HG02571 (cell line): ENCODE measurements around the gene ANKS1A.
"Not testable (repeated sequence)": the region's sequence is repeated elsewhere in the genome, so short reads cannot be mapped to it uniquely, and the experiment has no call there.

ENCODE experiments used
- ATAC-seq: cut with Tn5 transposase; IDR thresholded peaks from one replicate; pipeline ENCODE4 v1.9.1; 2021; ENCODE audit warnings: mild to moderate bottlenecking, moderate library complexity; ENCODE audit not compliant: unreplicated experiment

Gene ANKS1A

DNA sequence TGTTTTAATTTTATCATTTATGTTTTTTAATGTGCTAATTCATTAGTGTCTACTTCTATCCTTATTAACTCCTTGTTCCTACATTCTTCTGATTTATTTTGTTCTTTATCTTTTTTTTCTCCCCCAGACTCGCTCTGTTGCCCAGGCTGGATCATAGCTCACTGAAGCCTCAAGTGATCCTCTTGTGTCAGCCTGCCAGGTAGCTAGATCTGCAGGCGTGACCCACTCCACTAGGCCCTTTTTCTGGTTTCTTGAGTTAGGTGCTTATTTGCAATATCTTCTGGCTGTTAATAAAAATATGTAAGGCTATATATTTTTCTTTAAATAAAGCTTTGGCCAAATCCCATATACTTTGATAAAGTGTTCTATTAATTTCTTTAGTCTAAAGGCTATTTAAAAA, 4.1 kb upstream of the ANKS1A start:
- no peak for ATAC-seq

- ATAC-seq, result not testable (repeated sequence)
Observed at GRCh38 chr6:34885837-34886236, 3.2 kb upstream of the ANKS1A start.

DNA sequence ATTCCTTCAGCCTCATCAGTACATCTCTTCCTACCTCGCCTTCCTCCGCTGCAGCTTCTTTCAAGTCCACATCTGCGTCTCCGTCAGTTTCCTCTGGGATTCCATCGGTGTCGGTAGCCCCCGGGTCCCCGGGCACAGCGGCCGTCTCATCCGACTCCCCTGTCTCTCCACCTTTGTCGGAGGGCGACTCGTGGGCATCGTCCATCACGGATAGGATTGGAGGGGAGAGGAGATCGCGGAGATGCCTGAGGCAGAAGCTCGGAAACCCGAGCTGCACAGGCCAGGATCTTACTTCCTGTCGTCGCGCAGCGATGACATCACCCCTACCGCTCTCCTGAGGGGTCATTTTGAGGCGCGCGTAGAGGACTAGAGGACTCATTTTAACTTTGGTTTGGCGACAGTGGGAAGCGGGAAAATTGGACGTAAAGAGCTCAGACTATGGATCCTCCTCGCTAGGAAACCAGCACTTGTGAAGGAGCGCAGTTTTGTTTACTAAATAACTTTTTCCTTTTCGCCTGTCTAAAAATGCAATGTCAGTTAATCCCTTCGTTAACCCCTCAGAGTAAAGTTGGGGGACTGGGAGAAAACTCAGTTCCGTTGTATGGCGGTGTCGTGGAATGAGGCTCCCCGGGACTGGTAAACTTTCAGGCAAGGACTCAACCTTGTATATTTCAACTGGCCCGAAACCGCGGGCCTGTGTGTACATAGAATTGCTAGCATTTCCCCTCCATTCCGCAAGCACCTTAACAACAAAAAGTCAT, 1.1 kb upstream of the ANKS1A start, which contains the start of gene TAF11:
Gene TAF11 (minus strand): TSS at position 290 of the 761 bp plus-strand sequence. CDS start 85 bp downstream, at position 205.
- ATAC-seq, result peak; percentile 68

DNA sequence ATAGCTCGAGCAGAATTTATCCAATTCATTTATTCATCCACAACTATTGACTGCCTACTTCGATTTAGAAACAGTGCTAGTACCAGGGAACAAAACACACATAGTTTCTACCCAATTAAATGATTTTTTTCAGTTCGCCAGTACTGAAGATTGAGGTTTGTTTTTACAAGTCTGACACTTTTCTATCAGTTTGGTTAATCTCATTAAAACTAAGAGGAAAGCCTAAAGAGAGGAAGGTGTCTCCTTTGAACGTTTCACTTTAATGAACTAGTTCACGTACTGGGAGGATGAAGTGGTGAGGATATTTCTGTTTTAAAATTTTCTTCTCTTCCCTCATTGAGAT, 570 bp upstream of the ANKS1A start:
- ATAC-seq, result no peak

- ATAC-seq, result no peak
Observed at GRCh38 chr6:34890533-34890925, 1.5 kb downstream of the ANKS1A start.

DNA sequence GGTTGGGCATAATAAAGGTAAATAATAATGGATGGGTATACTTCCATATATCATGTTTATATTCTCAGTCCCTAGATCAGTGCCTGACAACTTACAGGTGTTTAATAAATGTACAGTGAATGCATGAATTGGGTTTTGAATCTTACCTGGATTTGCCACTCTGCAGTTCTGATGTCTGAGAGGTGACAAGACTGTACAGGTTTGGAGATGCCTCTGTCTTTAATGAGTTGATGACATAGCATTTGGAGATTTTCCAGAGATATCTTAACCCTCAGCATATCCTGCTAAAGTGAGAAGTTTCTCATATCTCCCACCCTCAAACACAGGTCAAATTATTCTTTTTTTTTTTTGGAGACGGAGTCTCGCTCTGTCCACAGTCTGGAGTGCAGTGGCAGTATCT, 2.2 kb downstream of the ANKS1A start:
- no peak for ATAC-seq

GRCh38 chr6:34894693-34895092, 5.6 kb downstream of the ANKS1A start:
- ATAC-seq, result no peak

- ATAC-seq, result no peak
Observed at GRCh38 chr6:34897130-34897529, 8.1 kb downstream of the ANKS1A start.

GRCh38 chr6:34897716-34898115, 8.7 kb downstream of the ANKS1A start:
- no peak for ATAC-seq

DNA sequence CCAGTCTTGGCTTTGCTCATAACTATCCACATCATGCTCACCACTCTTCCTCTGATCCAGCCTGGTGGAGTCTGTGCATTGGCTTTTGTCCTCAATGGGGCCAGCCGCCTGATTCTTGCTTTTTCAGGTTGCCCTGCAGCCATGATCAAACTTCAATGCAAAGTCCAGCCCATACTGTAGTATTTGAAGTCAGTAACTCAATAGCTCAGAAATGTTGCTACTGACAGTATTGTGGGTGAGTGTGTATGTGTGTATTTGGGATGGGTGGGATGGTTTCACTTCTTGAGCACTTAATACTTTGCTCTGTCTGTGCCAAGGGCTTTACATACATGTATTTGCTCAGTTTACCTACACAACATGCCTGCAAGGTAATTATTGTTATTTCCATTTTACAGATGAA, 10.7 kb downstream of the ANKS1A start:
- ATAC-seq, result not testable (repeated sequence)

DNA sequence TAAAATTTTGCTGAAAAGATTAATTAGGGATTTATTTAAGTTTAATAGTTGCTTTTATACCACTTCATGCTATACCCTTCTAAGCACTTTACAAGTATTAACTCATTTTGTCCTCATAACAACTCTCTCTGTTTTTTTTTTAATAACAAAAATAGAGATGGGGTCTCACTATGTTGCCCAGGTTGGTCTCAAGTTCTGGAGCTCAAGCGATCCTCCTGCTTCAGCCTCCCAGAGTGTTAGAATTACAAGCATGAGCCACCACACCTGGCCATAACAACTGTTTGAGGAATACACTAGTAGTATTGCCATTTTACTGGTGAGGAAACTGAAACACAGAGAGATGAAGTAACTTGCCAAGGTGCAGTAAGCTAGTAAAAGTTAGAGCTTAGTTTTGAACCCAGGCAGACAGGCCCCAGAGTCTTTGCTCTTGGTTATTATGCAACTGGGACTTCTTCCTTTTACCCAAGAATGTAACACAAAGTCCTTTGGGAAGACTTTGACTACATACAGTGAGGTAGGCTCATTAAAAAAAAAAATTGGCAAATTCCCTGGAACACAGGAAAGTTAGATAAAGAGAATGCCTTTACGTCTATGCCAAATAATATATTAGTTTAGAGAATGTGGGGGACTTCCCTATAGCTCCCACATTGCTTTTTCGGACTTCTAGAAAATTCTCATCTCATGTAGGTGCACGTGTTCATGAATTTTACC, 11.4 kb downstream of the ANKS1A start:
- ATAC-seq, result no peak

DNA sequence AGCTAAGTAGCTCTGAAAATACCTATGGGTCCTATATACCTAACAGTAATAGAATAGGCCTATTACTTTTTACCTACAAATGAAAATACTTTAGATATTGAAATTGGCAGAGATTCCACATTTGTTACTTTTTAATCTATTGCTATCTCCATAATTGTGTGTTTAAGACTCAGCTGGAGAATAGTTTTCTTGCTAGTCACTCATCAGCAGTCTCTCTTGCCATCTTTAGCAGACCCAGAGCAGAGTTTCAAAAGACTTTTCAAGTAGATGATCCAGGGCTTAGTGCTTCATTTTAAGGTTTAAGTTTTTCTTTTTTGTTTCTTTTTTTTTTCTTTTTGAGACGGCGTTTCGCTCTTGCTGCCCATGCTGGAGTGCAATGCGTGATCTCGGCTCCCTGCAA, 12.9 kb downstream of the ANKS1A start:
- ATAC-seq, result no peak

GRCh38 chr6:34904990-34905613, 16.0 kb downstream of the ANKS1A start:
- ATAC-seq, result no peak

DNA sequence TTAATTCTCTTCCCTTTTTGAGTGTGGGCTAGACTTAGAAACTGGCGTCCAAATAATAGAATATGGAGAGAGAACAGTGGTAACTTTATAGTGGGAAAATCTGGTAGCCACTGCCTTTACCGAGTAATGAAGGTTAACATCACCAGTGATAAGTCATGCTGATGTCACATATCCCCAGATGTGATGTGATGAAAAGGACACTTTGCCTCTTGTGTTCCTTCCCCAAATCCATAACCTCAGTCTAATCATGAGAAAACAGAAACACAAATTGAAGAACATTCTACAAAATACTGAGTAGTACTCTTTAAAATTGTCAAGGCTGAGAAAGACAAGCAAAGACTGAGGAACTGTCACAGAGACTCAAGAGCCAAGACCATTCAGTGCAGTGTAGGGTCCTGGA, 17.8 kb downstream of the ANKS1A start:
- ATAC-seq, result no peak

GRCh38 chr6:34908194-34908593, 19.1 kb downstream of the ANKS1A start:
- ATAC-seq, result no peak

GRCh38 chr6:34909320-34909883, 20.3 kb downstream of the ANKS1A start:
- no peak for ATAC-seq

DNA sequence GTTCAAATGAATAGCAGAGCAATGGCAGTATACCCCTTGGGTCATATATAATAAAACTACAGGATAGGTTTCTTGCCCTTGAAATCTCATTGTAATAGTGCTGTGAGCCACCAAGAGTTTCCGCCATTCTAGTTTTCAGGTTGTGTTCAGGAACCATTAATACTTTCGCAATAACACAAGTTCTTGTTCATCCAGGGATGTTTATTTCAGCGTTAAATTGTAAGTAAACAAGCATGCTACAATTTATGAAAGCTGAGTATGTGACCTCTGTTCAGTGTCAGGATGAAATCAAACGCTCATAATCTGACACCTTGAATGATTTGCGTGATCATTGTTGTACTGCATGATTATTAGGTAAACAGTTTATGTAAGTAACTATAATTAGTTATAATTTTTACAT, 22.8 kb downstream of the ANKS1A start:
- ATAC-seq, result no peak

GRCh38 chr6:34912715-34913464, 23.8 kb downstream of the ANKS1A start:
- ATAC-seq, result peak; percentile 50

DNA sequence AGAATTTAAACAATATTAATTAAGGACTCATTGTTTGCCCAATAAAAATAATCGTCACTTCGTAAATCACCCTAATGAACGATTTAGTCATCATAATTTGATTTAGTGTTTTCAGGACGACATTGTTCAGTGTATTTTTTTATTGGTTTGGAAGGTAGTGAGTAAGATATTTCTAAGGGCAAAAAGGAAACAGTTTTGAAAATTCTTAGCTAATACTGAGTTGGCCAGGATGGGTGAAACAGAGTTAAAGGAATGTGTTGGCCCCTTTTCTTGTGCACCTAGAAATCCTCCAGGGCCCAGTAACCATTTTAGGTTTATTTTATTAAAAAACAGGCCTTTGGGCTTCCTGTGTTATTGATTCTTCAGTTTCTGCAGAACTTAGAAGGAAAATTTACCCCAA, 25.3 kb downstream of the ANKS1A start:
- no peak for ATAC-seq

DNA sequence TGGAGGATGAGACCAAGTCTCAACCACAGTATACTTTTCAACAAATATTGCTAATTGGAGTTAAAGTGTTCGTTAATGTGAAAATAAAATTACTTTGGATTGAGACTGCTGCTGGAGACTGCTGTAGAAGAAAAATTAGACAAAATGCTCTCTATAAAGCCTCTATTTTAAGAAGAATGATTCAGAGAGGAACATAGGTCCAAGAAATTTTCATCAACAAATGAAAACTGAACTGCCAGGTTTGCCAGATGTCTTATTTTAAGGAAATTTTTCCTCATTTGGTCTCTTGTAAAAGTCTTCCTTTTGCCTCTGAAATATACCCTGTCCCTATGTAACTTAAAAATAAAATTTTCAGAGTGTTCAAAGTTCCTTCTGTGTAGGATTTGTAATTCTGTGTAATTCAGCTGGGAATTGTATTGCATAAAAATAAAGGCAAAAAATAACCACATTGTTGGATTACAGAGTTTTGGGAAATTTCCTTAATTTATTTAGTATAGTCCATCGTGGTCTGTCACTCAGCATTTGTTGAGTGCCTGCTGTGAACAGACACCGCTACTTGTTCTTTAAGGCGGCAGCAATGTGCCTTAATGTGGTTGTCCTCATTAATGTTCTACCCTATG, 27.4 kb downstream of the ANKS1A start:
- no peak for ATAC-seq
